Measurements from ENCODE around the gene NINJ2. TPM values are rescaled to one million over a fixed set of nuclear protein-coding genes. Genes with fewer than 3 reads are reported as not detected.

The NINJ2 gene
- total RNA-seq, 4 donors from 2014 or later: 7.6 to 20.9 (median 12.6) TPM

DNA sequence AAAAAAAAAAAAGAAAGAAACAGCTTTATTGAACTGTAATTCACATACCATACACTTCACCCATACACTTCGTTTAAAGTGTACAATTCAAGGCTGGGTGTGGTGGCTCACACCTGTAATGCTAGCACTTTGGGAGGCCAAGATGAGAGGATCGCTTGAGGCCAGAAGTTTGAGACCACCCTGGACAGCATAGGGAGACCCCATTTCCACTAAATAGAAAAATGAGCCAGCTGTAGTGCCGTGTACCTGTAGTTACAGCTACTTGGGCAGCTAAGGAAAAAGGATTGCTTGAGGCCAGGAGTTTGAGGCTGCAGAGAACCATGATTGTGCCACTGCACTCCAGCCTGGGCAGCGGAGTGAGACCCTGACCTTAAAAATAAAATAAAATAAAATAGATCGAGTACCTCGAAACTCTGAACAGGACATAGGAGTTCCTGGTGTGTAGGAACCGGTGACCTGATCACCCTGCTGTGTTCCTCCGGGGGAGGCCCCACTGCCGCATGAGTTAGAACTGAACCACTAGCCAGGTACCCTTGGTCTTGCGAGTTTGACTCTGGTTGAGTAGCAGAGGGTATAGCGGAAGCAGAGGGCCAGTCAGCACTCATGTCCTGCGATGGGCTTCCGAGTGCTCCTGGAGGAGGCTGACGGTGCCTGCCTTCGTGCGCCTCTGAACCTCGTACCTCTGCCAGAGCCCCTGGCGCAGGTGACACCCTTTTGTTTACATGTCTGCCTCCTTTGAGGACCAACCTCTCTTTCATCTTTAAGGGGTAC lies 123.5 kb downstream of the NINJ2 start:
- peaks cover 50% of the 10 kb centered on the region for H3K4me1 ChIP-seq
- H3K36me3 ChIP-seq: no peaks in the 10 kb centered on the region
- no peaks in the 10 kb centered on the region for H3K9me3 ChIP-seq
- TF ChIP-seq EP300 (IDR thresholded peaks at IDR 0.05): no peak
- TF ChIP-seq CTCF (IDR thresholded peaks at IDR 0.05): no peak
- no peak for TF ChIP-seq POLR2AphosphoS5 (IDR thresholded peaks at IDR 0.05)
- no peak for TF ChIP-seq POLR2A (IDR thresholded peaks at IDR 0.05)
- peak overlapping the region; percentile 52 for H3K27ac ChIP-seq
- DNase-seq (ENCODE audit: low spot score in 2 of 2): no peak
- no peak overlapping the region for H3K4me3 ChIP-seq
- peaks cover 7% of the 10 kb centered on the region for H3K27me3 ChIP-seq
- 90% methylated on average over 18 of the region's 18 CpGs for WGBS

DNA sequence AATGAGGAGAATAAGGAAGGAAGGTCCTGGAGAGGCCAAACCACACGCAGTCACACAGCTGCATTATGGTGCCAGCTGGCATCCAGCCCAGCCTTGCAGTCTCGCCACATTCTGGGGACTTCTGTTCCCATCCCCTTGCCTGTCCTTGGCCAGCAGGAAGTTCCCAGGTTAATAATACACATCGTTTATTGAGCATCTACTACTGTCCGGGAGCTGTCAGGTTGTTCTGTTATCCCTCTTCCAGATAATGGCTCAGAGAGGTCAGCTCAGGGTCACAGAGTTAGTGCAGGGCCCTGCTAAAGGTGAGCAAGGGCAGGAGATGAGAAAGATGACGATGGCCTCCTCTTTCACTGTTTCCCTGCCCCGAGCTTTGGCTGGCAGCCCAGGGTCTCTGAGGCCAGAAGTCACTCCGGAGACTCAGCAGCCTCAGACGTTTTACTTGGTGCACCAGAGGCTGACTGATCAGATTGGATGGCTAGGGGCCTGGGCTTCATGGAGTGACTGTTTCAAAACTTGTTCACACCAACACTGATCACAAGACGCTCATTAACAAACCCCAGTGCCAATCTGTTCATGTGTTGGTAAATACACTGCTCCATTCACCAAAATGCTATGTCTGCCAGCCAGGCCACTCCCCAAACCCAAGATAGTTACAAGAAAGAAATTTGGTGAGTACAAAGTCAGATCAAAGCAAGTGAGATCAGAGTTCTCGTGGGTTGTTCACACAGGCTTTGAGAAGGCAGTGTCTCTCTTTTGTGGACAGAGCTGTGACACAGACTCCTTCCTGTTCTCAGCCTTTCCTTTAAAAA lies 124.3 kb downstream of the NINJ2 start:
- Histone ChIP-seq H3K36me3 (no peaks in the 10 kb centered on the region), H3K4me1 (peaks cover 50% of the 10 kb centered on the region), H3K27me3 (no peaks in the 10 kb centered on the region), H3K9me3 (no peaks in the 10 kb centered on the region), H3K4me3 (no peak overlapping the region), H3K27ac (peak overlapping the region; percentile 52)
- 21% methylated on average over 10 of the region's 10 CpGs for WGBS
- no peak for DNase-seq (ENCODE audit: low spot score in 2 of 2)
- TF ChIP-seq POLR2AphosphoS5 (IDR thresholded peaks at IDR 0.05) (no peak), CTCF (IDR thresholded peaks at IDR 0.05) (no peak), POLR2A (IDR thresholded peaks at IDR 0.05) (no peak), EP300 (IDR thresholded peaks at IDR 0.05) (no peak)

DNA sequence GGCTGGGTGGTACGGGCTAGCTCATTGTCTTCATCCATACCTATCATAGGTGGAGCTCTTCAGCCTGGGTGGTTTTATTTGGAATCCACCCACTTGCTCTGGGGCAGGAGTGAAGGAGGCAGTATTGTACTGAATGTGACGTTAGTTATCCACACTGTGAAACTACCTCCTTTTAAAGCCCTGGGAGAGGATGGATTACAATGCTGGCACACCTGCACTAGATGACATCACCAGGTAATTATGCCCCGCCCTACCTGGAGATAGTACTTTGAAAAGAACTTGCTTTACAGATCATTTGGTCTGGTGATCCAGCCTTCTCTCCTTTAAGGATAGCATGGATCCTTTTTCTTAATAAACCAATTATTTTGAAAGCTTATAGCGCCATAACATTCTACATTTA lies 125.5 kb downstream of the NINJ2 start:
- Histone ChIP-seq H3K9me3 (no peaks in the 10 kb centered on the region), H3K4me3 (no peak overlapping the region), H3K4me1 (peaks cover 58% of the 10 kb centered on the region), H3K27me3 (no peaks in the 10 kb centered on the region), H3K36me3 (no peaks in the 10 kb centered on the region), H3K27ac (peak overlapping the region; percentile 52)
- TF ChIP-seq POLR2A (IDR thresholded peaks at IDR 0.05) (no peak), POLR2AphosphoS5 (IDR thresholded peaks at IDR 0.05) (peak in 1 of 3 donors; percentile 31)
- no peak for DNase-seq (ENCODE audit: low spot score in 2 of 2)
- 72% methylated on average over 4 of the region's 4 CpGs for WGBS

DNA sequence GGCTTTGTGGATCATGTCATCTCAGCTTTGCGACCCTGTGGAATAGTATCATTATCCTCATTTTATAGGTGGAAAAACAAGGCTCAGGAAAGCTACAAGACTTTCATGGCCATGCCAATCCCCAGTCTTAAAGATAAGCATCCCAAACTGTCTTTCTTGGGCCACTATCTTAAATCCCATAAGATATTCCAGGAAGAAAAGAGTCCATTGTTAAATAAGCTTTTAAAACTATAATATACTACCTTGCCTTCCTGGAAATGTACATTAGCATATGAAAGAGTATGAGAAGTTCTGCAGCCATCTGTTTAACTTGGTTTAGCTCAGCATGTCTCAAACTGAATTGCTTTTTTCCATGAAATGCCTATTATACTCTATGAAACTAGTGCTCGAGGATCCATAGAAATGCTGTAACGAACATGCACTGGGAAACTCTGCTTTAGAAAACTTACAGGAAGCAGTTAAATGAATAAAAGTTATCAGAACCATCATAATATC lies 126.4 kb downstream of the NINJ2 start:
- H3K9me3 ChIP-seq: no peaks in the 10 kb centered on the region
- DNase-seq (ENCODE audit: low spot score in 2 of 2): no peak
- WGBS: 90% methylated on average over 3 of the region's 3 CpGs
- peaks cover 49% of the 10 kb centered on the region for H3K4me1 ChIP-seq
- H3K27ac ChIP-seq: no peak overlapping the region
- no peaks in the 10 kb centered on the region for H3K27me3 ChIP-seq
- TF ChIP-seq CTCF (IDR thresholded peaks at IDR 0.05) (no peak), EP300 (IDR thresholded peaks at IDR 0.05) (no peak), POLR2A (IDR thresholded peaks at IDR 0.05) (no peak), POLR2AphosphoS5 (IDR thresholded peaks at IDR 0.05) (no peak)
- H3K36me3 ChIP-seq: no peaks in the 10 kb centered on the region
- no peak overlapping the region for H3K4me3 ChIP-seq

DNA sequence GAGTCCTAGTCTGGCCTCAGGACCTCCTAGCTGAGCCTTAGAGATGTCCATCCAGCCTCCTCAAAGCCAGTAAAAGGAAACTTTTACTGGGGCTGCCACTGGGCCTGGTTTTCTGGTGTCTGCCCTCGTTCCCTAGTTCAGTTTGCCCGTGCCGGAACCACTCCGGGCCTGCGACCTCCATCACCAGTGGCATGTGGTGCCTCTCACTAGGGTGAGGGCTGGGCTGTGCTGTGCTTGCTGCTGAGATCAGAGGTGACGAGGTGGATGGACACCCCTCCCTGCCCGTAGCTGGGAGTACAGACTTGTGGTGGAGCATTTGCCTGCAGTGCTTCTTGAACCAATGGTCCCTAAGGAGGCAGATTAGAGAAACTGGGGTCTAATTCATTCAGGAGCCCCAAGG lies 127.8 kb downstream of the NINJ2 start:
- no peak for DNase-seq (ENCODE audit: low spot score in 2 of 2)
- Histone ChIP-seq H3K9me3 (no peaks in the 10 kb centered on the region), H3K4me3 (no peak overlapping the region), H3K4me1 (peaks cover 43% of the 10 kb centered on the region), H3K27ac (no peak overlapping the region), H3K36me3 (no peaks in the 10 kb centered on the region), H3K27me3 (no peaks in the 10 kb centered on the region)
- WGBS: 87% methylated on average over 7 of the region's 7 CpGs
- TF ChIP-seq EP300 (IDR thresholded peaks at IDR 0.05): no peak
- no peak for TF ChIP-seq POLR2AphosphoS5 (IDR thresholded peaks at IDR 0.05)
- no peak for TF ChIP-seq CTCF (IDR thresholded peaks at IDR 0.05)
- TF ChIP-seq POLR2A (IDR thresholded peaks at IDR 0.05): no peak
